K562 (cell line): ENCODE results near the gene PATJ. TPM values are rescaled to one million over a fixed set of nuclear protein-coding genes. Genes with fewer than 3 reads are reported as not detected.

Source experiments
- ATAC-seq: fragments of 200-7000 bp; cut with Tn5 transposase; 3 replicates; pipeline ENCODE4 v1.9.1; 2020; ENCODE audit warnings: moderate library complexity
- BruUV-seq: library from RNA; stranded (reverse); fragments of 400-500 nt; replicated peaks from 2 replicates; lab custom pipeline; 2021; lab: Mats Ljungman, UMichigan
- CTCF ChIA-PET: fragments of 300-600 bp; formaldehyde crosslinking; extraction: SDS; loops from one replicate; lab custom pipeline; 2021; ENCODE audit warnings: low intra/inter-chr PET ratio; lab: Yijun Ruan, JAX
- POLR2A ChIA-PET: fragments of 300-600, 350-650 bp; sonication (Branson Sonifier 250); formaldehyde crosslinking; extraction: SDS; loops from one replicate; lab custom pipeline; 2021; ENCODE audit warnings: antibody characterized with exemption, inconsistent platforms; lab: Yijun Ruan, JAX
- DNase-seq, 4 experiments: peaks; one replicate each; pipeline versions ENCODE4 v3.0.0 to v3.0.0-alpha.2; 2011 to 2018; ENCODE audit warnings: low spot score in 3 of 4, mixed read lengths in 3 of 4; ENCODE audit errors: extremely low read depth in 1 of 4
- FAIRE-seq: peaks from 2 replicates; lab custom pipeline; 2011; peaks lifted over from hg19 to GRCh38; lab: Jason Lieb, UNC
- H2AFZ ChIP-seq: 2 replicates; pipeline ENCODE4 v1.6.0; 2011; ENCODE audit warnings: low read depth, low read length, control low read depth, inconsistent platforms
- H3K27ac ChIP-seq: fragments of 200-600 bp; 3 replicates; pipeline ENCODE4 v1.8.0; 2011; ENCODE audit warnings: low read depth, mild to moderate bottlenecking, control low read depth, inconsistent platforms, low read length, moderate library complexity, mixed read lengths; ENCODE audit errors: extremely low read depth
- H3K27me3 ChIP-seq, 2 experiments: fragments of 300-600 bp in 1 of 2; 2 replicates in 1 of 2; 3 replicates in 1 of 2; pipeline versions ENCODE4 v1.6.0 to v1.8.0; 2011; ENCODE audit warnings: inconsistent platforms in 2 of 2, low read length in 2 of 2, mild to moderate bottlenecking in 1 of 2, mixed read lengths in 1 of 2, moderate library complexity in 1 of 2; ENCODE audit not compliant: control insufficient read depth in 2 of 2, insufficient read depth in 2 of 2
- H3K36me3 ChIP-seq: fragments of 300-600 bp; 3 replicates; pipeline ENCODE4 v1.8.0; 2011; ENCODE audit warnings: mild to moderate bottlenecking, low read length, inconsistent platforms; ENCODE audit not compliant: control insufficient read depth, insufficient read depth
- H3K4me1 ChIP-seq, 2 experiments: fragments of 200-600 bp in 1 of 2; replicated peaks in 1 of 2; 2 replicates in 1 of 2; 3 replicates in 1 of 2; pipeline versions ENCODE4 v1.5.1 to v1.8.0; 2011; ENCODE audit warnings: inconsistent platforms in 2 of 2, low read length in 2 of 2, mild to moderate bottlenecking in 1 of 2, mixed read lengths in 1 of 2, moderate library complexity in 1 of 2; ENCODE audit not compliant: control insufficient read depth in 2 of 2, insufficient read depth in 2 of 2
- H3K4me2 ChIP-seq: 2 replicates; pipeline ENCODE4 v1.6.1; 2011; ENCODE audit warnings: low read length, control low read depth, inconsistent platforms, mixed read lengths; ENCODE audit not compliant: insufficient read depth
- H3K4me3 ChIP-seq: fragments of 200-600 bp; sonication (generic), shearing (Covaris generic); 2 replicates; pipeline ENCODE4 v1.5.1; 2016; ENCODE audit warnings: control low read depth, inconsistent platforms
- H3K79me2 ChIP-seq: fragments of 200-600 bp; 3 replicates; pipeline ENCODE4 v1.8.0; 2011; ENCODE audit warnings: low read length, inconsistent platforms; ENCODE audit not compliant: control insufficient read depth, insufficient read depth
- H3K9ac ChIP-seq, 2 experiments: 2 replicates each; pipeline versions ENCODE4 v1.6.0 to v1.6.1; 2011; ENCODE audit warnings: low read depth in 2 of 2, low read length in 2 of 2, control low read depth in 1 of 2, inconsistent platforms in 1 of 2, mild to moderate bottlenecking in 1 of 2, mixed read lengths in 1 of 2; ENCODE audit not compliant: insufficient read depth in 1 of 2
- H3K9me1 ChIP-seq: one replicate; pipeline ENCODE4 v1.6.0; 2011; ENCODE audit warnings: inconsistent platforms, mild to moderate bottlenecking, low read length, moderate library complexity; ENCODE audit not compliant: control insufficient read depth, insufficient read depth
- H3K9me3 ChIP-seq: replicated peaks from 2 replicates; pipeline ENCODE4 v1.5.1; 2011; ENCODE audit warnings: low read depth, low read length, inconsistent platforms; ENCODE audit not compliant: control insufficient read depth, insufficient read depth
- H4K20me1 ChIP-seq: replicated peaks from 2 replicates; pipeline ENCODE4 v1.6.1; 2011; ENCODE audit warnings: low read length, inconsistent platforms, mixed read lengths; ENCODE audit not compliant: control insufficient read depth, insufficient read depth
- CXXC5 ChIP-seq: fragments of 250-450 bp; sonication (Bioruptor Pico); IDR thresholded peaks from 2 replicates; pipeline ENCODE4 v1.8.0; 2022; ENCODE audit warnings: inconsistent platforms, mild to moderate bottlenecking, moderate library complexity
- GABPA ChIP-seq: fragments of 200-800 bp; sonication (Bioruptor generic); conservative IDR thresholded peaks from 2 replicates; pipeline ENCODE4 v1.6.1; 2016; ENCODE audit warnings: low read depth, missing genetic modification characterization, missing compliant biosample characterization
- HMG20B ChIP-seq: fragments of 250-450 bp; sonication (Bioruptor Pico); IDR thresholded peaks from 2 replicates; pipeline ENCODE4 v1.5.0; 2021; ENCODE audit warnings: mild to moderate bottlenecking
- HNRNPL ChIP-seq: fragments of 200-400 bp; formaldehyde crosslinking; IDR thresholded peaks from 2 replicates; pipeline ENCODE4 v1.6.1; 2017; ENCODE audit warnings: low read depth, mild to moderate bottlenecking, low read length
- KAT2B ChIP-seq: IDR thresholded peaks from one replicate; pipeline ENCODE4 v1.6.1; 2012; ENCODE audit warnings: low read depth, mild to moderate bottlenecking, control low read depth, inconsistent platforms, low read length, moderate library complexity
- NELFE ChIP-seq: IDR thresholded peaks from 2 replicates; pipeline ENCODE4 v1.6.1; 2011; ENCODE audit warnings: mild to moderate bottlenecking; ENCODE audit not compliant: insufficient read depth, insufficient read length
- NFATC3 ChIP-seq: fragments of 450-650 bp; IDR thresholded peaks from 2 replicates; pipeline ENCODE4 v1.6.1; 2017; ENCODE audit warnings: mild to moderate bottlenecking
- NFIC ChIP-seq: fragments of 450-650 bp; IDR thresholded peaks from 2 replicates; pipeline ENCODE4 v1.6.1; 2017; ENCODE audit warnings: mild to moderate bottlenecking, inconsistent platforms
- PHB2 ChIP-seq: fragments of 450-650 bp; IDR thresholded peaks from 2 replicates; pipeline ENCODE4 v1.6.1; 2017; ENCODE audit warnings: low read depth
- SMAD2 ChIP-seq: fragments of 150-350 bp; IDR thresholded peaks from 2 replicates; pipeline ENCODE4 v1.6.1; 2014; ENCODE audit warnings: low read depth, mild to moderate bottlenecking, low read length
- SMC3 ChIP-seq: conservative IDR thresholded peaks from 2 replicates; pipeline ENCODE4 v1.6.1; 2011; ENCODE audit warnings: low read depth, low read length, improper control_type of control experiment; ENCODE audit not compliant: insufficient read depth
- TAF7 ChIP-seq: fragments of 450-650 bp; IDR thresholded peaks from 2 replicates; pipeline ENCODE4 v1.6.1; 2016; ENCODE audit warnings: missing genetic modification characterization, missing compliant biosample characterization
- ZNF146 ChIP-seq: IDR thresholded peaks from one replicate; pipeline ENCODE4 v1.6.1; 2018; ENCODE audit warnings: missing compliant biosample characterization; ENCODE audit not compliant: unreplicated experiment
- ZNF184 ChIP-seq: sonication (generic); formaldehyde crosslinking; IDR thresholded peaks from 2 replicates; pipeline ENCODE4 v1.5.0; 2020; ENCODE audit warnings: missing genetic modification reagents
- ZNF212 ChIP-seq: fragments of 450-650 bp; formaldehyde crosslinking; IDR thresholded peaks from 2 replicates; pipeline ENCODE4 v1.4.0; 2020; ENCODE audit warnings: mild to moderate bottlenecking
- ZNF354B ChIP-seq: fragments of 250-450 bp; sonication (Bioruptor Pico); IDR thresholded peaks from 2 replicates; pipeline ENCODE4 v1.4.0; 2020
- ZNF561 ChIP-seq: fragments of 450-650 bp; formaldehyde crosslinking; conservative IDR thresholded peaks from 2 replicates; pipeline ENCODE4 v1.4.0; 2020; ENCODE audit warnings: mild to moderate bottlenecking, moderate library complexity
- WGBS: fragments of 100-300 bp; shearing (Covaris generic); methylation state at CpG from one replicate; pipeline ENCODE4 v1.1.6; 2016; ENCODE audit warnings: low coverage, mixed read lengths; ENCODE audit not compliant: insufficient coverage; ENCODE audit errors: missing lambda C conversion rate; 5-methylcytosine and 5-hydroxymethylcytosine counted together
- in situ Hi-C: fragments of 300-500 bp; cut with MboI; formaldehyde crosslinking; loops from 4 replicates; pipeline ENCODE4 v1.15.0; 2018; ENCODE audit warnings: inconsistent platforms, mixed read lengths
- intact Hi-C: fragments of 100-400 bp; cut with micrococcal nuclease; formaldehyde crosslinking; loops from 2 replicates; pipeline ENCODE4 v1.14.2; 2022
- polyA plus RNA-seq, 8 experiments: library from polyadenylated mRNA; depleted of rRNA in 4 of 8; stranded (reverse) in 5 of 8; unstranded in 3 of 8; fragments of >200 nt; fragmentation: Nextera tagmentation in 2 of 8; fragmentation: Illumina TruSeq in 1 of 8; extraction: Ambion mirVana in 2 of 8; extraction: Trizol in 1 of 8; gene quantifications; 2 replicates each; pipeline versions ENCODE4 v1.2.1 to v1.2.3, GENCODE V29; 2011 to 2014; ENCODE audit warnings: inconsistent platforms in 1 of 8, missing spikeins in 1 of 8
- total RNA-seq, 7 experiments: library from RNA; depleted of rRNA in 6 of 7; stranded (reverse); fragments of >200 nt in 6 of 7; fragmentation: Illumina TruSeq in 2 of 7; extraction: Trizol in 2 of 7; gene quantifications; 2 replicates each; pipeline versions ENCODE4 v1.2.1 to v1.2.3, GENCODE V29; 2011 to 2021; ENCODE audit warnings: low replicate concordance in 1 of 7
- TF ChIP-seq, protein P1 (sequence below): fragments of 250-450 bp; sonication (Bioruptor Pico); IDR thresholded peaks from 2 replicates; pipeline ENCODE4 v1.8.0; 2021; ENCODE audit warnings: moderate library complexity, mild to moderate bottlenecking, inconsistent platforms
- TF ChIP-seq, protein P2 (sequence below): fragments of 450-650 bp; IDR thresholded peaks from 2 replicates; pipeline ENCODE4 v1.6.1; 2018; ENCODE audit warnings: mild to moderate bottlenecking, low read depth; ENCODE audit not compliant: partially characterized antibody
- TF ChIP-seq, protein P3 (sequence below): sonication (generic); formaldehyde crosslinking; IDR thresholded peaks from 2 replicates; pipeline ENCODE4 v1.8.0; 2022; ENCODE audit warnings: mild to moderate bottlenecking, missing genetic modification reagents

PATJ gene
- total and polyA plus RNA-seq, 9 of the 15 experiments (the other 6 are each of a cell fraction or from before 2014, with no cell fraction given) = 0.22 TPM; not detected in 8

DNA sequence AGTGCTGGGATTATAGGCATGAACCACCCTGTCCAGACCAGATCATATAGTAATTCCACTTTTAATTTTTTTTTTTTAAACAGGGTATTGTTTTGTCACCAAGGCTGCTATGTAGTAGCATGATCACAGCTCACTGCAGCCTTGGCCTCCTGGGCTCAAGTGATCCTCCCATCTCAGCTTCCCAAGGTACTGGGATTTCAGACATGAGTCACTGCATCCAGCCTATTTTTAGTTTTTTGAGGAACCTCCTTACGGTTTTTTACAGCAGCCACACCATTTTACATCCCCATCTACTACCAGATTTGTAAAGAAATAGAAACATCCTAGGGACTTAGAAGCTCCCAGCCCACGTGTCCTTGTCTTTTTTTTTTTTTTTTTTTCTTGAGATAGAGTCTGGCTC lies 476.3 kb downstream of the PATJ start:
- no peak overlapping the region for H3K4me2 ChIP-seq
- no peaks in the 10 kb centered on the region for H3K4me1 ChIP-seq
- intact Hi-C loops = no loop called here
- no peak for ATAC-seq
- H4K20me1 ChIP-seq = no peaks in the 10 kb centered on the region
- H3K27me3 ChIP-seq = no peaks in the 10 kb centered on the region; a peak in 1 of 5 replicates
- POLR2A ChIA-PET = no interaction called here
- FAIRE-seq = no peak
- TF ChIP-seq TAF7 (tag) (no peak), NFATC3 (no peak), ZNF146 (no peak), HMG20B (no peak), NELFE (no peak), HNRNPL (no peak), SMAD2 (no peak), KAT2B (no peak), NFIC (no peak), ZNF184 (CRISPR knock-in tag) (no peak), ZNF354B (CRISPR knock-in tag) (no peak), ZNF561 (CRISPR knock-in tag) (no peak), CXXC5 (CRISPR knock-in tag) (no peak), SMC3 (no peak), ZNF212 (CRISPR knock-in tag) (no peak), GABPA (tag) (no peak), PHB2 (no peak)
- TF ChIP-seq, protein P1, sequence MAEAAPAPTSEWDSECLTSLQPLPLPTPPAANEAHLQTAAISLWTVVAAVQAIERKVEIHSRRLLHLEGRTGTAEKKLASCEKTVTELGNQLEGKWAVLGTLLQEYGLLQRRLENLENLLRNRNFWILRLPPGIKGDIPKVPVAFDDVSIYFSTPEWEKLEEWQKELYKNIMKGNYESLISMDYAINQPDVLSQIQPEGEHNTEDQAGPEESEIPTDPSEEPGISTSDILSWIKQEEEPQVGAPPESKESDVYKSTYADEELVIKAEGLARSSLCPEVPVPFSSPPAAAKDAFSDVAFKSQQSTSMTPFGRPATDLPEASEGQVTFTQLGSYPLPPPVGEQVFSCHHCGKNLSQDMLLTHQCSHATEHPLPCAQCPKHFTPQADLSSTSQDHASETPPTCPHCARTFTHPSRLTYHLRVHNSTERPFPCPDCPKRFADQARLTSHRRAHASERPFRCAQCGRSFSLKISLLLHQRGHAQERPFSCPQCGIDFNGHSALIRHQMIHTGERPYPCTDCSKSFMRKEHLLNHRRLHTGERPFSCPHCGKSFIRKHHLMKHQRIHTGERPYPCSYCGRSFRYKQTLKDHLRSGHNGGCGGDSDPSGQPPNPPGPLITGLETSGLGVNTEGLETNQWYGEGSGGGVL (CRISPR knock-in tag) = no peak
- TF ChIP-seq, protein P2, sequence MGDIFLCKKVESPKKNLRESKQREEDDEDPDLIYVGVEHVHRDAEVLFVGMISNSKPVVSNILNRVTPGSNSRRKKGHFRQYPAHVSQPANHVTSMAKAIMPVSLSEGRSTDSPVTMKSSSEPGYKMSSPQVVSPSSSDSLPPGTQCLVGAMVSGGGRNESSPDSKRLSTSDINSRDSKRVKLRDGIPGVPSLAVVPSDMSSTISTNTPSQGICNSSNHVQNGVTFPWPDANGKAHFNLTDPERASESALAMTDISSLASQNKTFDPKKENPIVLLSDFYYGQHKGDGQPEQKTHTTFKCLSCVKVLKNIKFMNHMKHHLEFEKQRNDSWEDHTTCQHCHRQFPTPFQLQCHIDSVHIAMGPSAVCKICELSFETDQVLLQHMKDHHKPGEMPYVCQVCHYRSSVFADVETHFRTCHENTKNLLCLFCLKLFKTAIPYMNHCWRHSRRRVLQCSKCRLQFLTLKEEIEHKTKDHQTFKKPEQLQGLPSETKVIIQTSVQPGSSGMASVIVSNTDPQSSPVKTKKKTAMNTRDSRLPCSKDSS = no peak
- TF ChIP-seq, protein P3, sequence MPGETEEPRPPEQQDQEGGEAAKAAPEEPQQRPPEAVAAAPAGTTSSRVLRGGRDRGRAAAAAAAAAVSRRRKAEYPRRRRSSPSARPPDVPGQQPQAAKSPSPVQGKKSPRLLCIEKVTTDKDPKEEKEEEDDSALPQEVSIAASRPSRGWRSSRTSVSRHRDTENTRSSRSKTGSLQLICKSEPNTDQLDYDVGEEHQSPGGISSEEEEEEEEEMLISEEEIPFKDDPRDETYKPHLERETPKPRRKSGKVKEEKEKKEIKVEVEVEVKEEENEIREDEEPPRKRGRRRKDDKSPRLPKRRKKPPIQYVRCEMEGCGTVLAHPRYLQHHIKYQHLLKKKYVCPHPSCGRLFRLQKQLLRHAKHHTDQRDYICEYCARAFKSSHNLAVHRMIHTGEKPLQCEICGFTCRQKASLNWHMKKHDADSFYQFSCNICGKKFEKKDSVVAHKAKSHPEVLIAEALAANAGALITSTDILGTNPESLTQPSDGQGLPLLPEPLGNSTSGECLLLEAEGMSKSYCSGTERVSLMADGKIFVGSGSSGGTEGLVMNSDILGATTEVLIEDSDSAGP (CRISPR knock-in tag) = no peak
- TF ChIP-seq, all 486 proteins: peak for 0
- no peak for DNase-seq
- Histone ChIP-seq H3K27ac (no peak overlapping the region), H3K79me2 (no peaks in the 10 kb centered on the region), H2AFZ (no peak overlapping the region), H3K36me3 (no peaks in the 10 kb centered on the region), H3K9ac (no peak overlapping the region), H3K4me3 (no peak overlapping the region), H3K9me3 (no peaks in the 10 kb centered on the region), H3K9me1 (no peaks in the 10 kb centered on the region)
- in situ Hi-C loops = no loop called here
- CTCF ChIA-PET = no interaction called here
- WGBS = 0% methylated on average over 1 of the region's 2 CpGs
- BruUV-seq = no TSS peak
